ENCODE measurements around the gene C1D.

The C1D gene

GRCh38 chr2:68089961-68090360 is 27.2 kb upstream of the C1D start:
- Histone ChIP-seq H3F3A (ENCODE audit: low read depth) (peaks cover 7% of the 10 kb centered on the region), H3K27me3 (ENCODE audit: insufficient read depth, low read length, poor library complexity, severe bottlenecking) (no peaks in the 10 kb centered on the region), H3K4me3 (ENCODE audit: low read length, poor library complexity, severe bottlenecking) (peak overlapping the region; percentile 52), H3K79me2 (ENCODE audit: insufficient read depth, low read length) (no peaks in the 10 kb centered on the region), H2AFZ (ENCODE audit: low read length) (no peak overlapping the region), H3K4me2 (ENCODE audit: low read depth, low read length, poor library complexity, severe bottlenecking) (peak overlapping the region; percentile 69), H3K9me3 (ENCODE audit: insufficient read depth, low read depth, low read length) (no peaks in the 10 kb centered on the region), H3K9me2 (replicated peaks; ENCODE audit: low read depth, low read length) (no peaks in the 10 kb centered on the region), H3K4me1 (ENCODE audit: insufficient read depth, low read length, poor library complexity, severe bottlenecking) (peaks cover 55% of the 10 kb centered on the region), H3K9ac (ENCODE audit: low read depth, low read length, poor library complexity, severe bottlenecking) (no peak overlapping the region), H3K36me3 (ENCODE audit: insufficient read depth, low read length) (no peaks in the 10 kb centered on the region), H4K20me1 (ENCODE audit: insufficient read depth, low read length, poor library complexity, severe bottlenecking) (no peaks in the 10 kb centered on the region)
- TF ChIP-seq, protein P1, sequence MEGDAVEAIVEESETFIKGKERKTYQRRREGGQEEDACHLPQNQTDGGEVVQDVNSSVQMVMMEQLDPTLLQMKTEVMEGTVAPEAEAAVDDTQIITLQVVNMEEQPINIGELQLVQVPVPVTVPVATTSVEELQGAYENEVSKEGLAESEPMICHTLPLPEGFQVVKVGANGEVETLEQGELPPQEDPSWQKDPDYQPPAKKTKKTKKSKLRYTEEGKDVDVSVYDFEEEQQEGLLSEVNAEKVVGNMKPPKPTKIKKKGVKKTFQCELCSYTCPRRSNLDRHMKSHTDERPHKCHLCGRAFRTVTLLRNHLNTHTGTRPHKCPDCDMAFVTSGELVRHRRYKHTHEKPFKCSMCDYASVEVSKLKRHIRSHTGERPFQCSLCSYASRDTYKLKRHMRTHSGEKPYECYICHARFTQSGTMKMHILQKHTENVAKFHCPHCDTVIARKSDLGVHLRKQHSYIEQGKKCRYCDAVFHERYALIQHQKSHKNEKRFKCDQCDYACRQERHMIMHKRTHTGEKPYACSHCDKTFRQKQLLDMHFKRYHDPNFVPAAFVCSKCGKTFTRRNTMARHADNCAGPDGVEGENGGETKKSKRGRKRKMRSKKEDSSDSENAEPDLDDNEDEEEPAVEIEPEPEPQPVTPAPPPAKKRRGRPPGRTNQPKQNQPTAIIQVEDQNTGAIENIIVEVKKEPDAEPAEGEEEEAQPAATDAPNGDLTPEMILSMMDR (conservative IDR thresholded peaks at IDR 0.05; ENCODE audit: low read length): no peak
- peak; percentile 25; the same call in 1 of the 2 replicates for TF ChIP-seq EZH2phosphoT487 (IDR thresholded peaks at IDR 0.05; ENCODE audit: borderline replicate concordance)

- H4K20me1 ChIP-seq (ENCODE audit: insufficient read depth, low read length, poor library complexity, severe bottlenecking): no peaks in the 10 kb centered on the region
- peak overlapping the region; percentile 42; the same call in 1 of the 2 replicates for H2AFZ ChIP-seq (ENCODE audit: low read length)
- H3K9ac ChIP-seq (ENCODE audit: low read depth, low read length, poor library complexity, severe bottlenecking): peak overlapping the region; percentile 49
- no peaks in the 10 kb centered on the region for H3K9me2 ChIP-seq (replicated peaks; ENCODE audit: low read depth, low read length)
- no peak for TF ChIP-seq EZH2phosphoT487 (IDR thresholded peaks at IDR 0.05; ENCODE audit: borderline replicate concordance)
- TF ChIP-seq, protein P1 (conservative IDR thresholded peaks at IDR 0.05; ENCODE audit: low read length): no peak
- peak overlapping the region; percentile 52 for H3K4me3 ChIP-seq (ENCODE audit: low read length, poor library complexity, severe bottlenecking)
- no peaks in the 10 kb centered on the region for H3K27me3 ChIP-seq (ENCODE audit: insufficient read depth, low read length, poor library complexity, severe bottlenecking)
- peak overlapping the region; percentile 69 for H3K4me2 ChIP-seq (ENCODE audit: low read depth, low read length, poor library complexity, severe bottlenecking)
- peaks cover 7% of the 10 kb centered on the region for H3F3A ChIP-seq (ENCODE audit: low read depth)
- no peaks in the 10 kb centered on the region for H3K36me3 ChIP-seq (ENCODE audit: insufficient read depth, low read length)
- no peaks in the 10 kb centered on the region for H3K9me3 ChIP-seq (ENCODE audit: insufficient read depth, low read depth, low read length)
- peaks cover 50% of the 10 kb centered on the region for H3K4me1 ChIP-seq (ENCODE audit: insufficient read depth, low read length, poor library complexity, severe bottlenecking)
- H3K79me2 ChIP-seq (ENCODE audit: insufficient read depth, low read length): no peaks in the 10 kb centered on the region
Measured at GRCh38 chr2:68088940-68089339, 26.1 kb upstream of the C1D start.

DNA sequence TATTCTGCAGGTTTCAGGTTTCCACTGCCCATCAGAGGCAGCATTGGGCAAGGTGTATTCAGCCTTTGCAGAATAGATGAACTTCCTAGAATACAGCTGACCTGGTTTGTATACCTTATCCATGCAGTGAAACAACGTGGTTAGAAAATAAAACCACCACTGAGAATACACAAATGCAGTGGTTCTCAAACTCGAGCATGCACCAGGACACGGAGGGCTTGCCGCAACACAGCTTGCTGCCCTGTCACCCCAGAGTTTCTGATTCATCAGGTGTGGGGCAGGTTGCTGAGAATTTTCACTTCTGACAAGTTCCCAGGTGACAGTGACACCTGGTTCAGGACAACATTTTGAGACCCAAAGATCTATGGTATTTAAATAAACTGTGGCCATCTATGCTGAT is 23.4 kb upstream of the C1D start:
- no peaks in the 10 kb centered on the region for H3K79me2 ChIP-seq (ENCODE audit: insufficient read depth, low read length)
- H3K4me2 ChIP-seq (ENCODE audit: low read depth, low read length, poor library complexity, severe bottlenecking): no peak overlapping the region
- H3K4me1 ChIP-seq (ENCODE audit: insufficient read depth, low read length, poor library complexity, severe bottlenecking): peaks cover 37% of the 10 kb centered on the region
- H2AFZ ChIP-seq (ENCODE audit: low read length): no peak overlapping the region
- no peak overlapping the region for H3K9ac ChIP-seq (ENCODE audit: low read depth, low read length, poor library complexity, severe bottlenecking)
- H3F3A ChIP-seq (ENCODE audit: low read depth): peaks cover 7% of the 10 kb centered on the region
- H3K9me3 ChIP-seq (ENCODE audit: insufficient read depth, low read depth, low read length): no peaks in the 10 kb centered on the region
- TF ChIP-seq EZH2phosphoT487 (IDR thresholded peaks at IDR 0.05; ENCODE audit: borderline replicate concordance): no peak
- TF ChIP-seq, protein P1 (conservative IDR thresholded peaks at IDR 0.05; ENCODE audit: low read length): no peak
- no peaks in the 10 kb centered on the region for H4K20me1 ChIP-seq (ENCODE audit: insufficient read depth, low read length, poor library complexity, severe bottlenecking)
- no peak overlapping the region for H3K4me3 ChIP-seq (ENCODE audit: low read length, poor library complexity, severe bottlenecking)
- no peaks in the 10 kb centered on the region for H3K36me3 ChIP-seq (ENCODE audit: insufficient read depth, low read length)
- H3K9me2 ChIP-seq (replicated peaks; ENCODE audit: low read depth, low read length): no peaks in the 10 kb centered on the region
- H3K27me3 ChIP-seq (ENCODE audit: insufficient read depth, low read length, poor library complexity, severe bottlenecking): no peaks in the 10 kb centered on the region
